Panc1 (cell line): ENCODE results near the gene SLC3A2. TPM values are rescaled to one million over a fixed set of nuclear protein-coding genes. Genes with fewer than 3 reads are reported as not detected.
"Not testable (repeated sequence)": the region's sequence is repeated elsewhere in the genome, so short reads cannot be mapped to it uniquely, and the experiment has no call there.

ENCODE experiments used
- ATAC-seq: fragments of 200-7000 bp; cut with Tn5 transposase; 2 replicates; pipeline ENCODE4 v1.9.1; 2020; ENCODE audit warnings: mild to moderate bottlenecking, moderate library complexity
- BruUV-seq: library from RNA; stranded (reverse); fragments of 400-500 nt; replicated peaks from 2 replicates; lab custom pipeline; 2021; lab: Mats Ljungman, UMichigan
- CTCF ChIA-PET: fragments of 300-600 bp; sonication (Branson Sonifier 250); formaldehyde crosslinking; loops from one replicate; lab custom pipeline; 2022; ENCODE audit warnings: antibody characterized with exemption; lab: Charles Lee
- POLR2A ChIA-PET: fragments of 300-600 bp; sonication (Branson Sonifier 250); formaldehyde crosslinking; loops from one replicate; lab custom pipeline; 2022; ENCODE audit warnings: antibody characterized with exemption; lab: Charles Lee
- DNase-seq: peaks from one replicate; pipeline ENCODE4 v3.0.0-alpha.2; 2010; ENCODE audit warnings: low read depth, low spot score
- H3K27ac ChIP-seq: 2 replicates; pipeline ENCODE4 v1.5.1; 2011; ENCODE audit warnings: mild to moderate bottlenecking, low read length, inconsistent platforms
- H3K27me3 ChIP-seq: fragments of 200-500 bp; sonication (Bioruptor generic); 2 replicates; pipeline ENCODE4 v1.6.0; 2014; ENCODE audit warnings: low read length, inconsistent platforms; ENCODE audit not compliant: control insufficient read depth, insufficient read depth
- H3K36me3 ChIP-seq: fragments of 200-500 bp; sonication (Bioruptor generic); 2 replicates; pipeline ENCODE4 v1.5.1; 2014; ENCODE audit warnings: inconsistent platforms, mild to moderate bottlenecking, low read length, moderate library complexity; ENCODE audit not compliant: control insufficient read depth, insufficient read depth
- H3K4me1 ChIP-seq: 2 replicates; pipeline ENCODE4 v1.5.1; 2011; ENCODE audit warnings: inconsistent platforms, mild to moderate bottlenecking, low read length, moderate library complexity; ENCODE audit not compliant: control insufficient read depth, insufficient read depth
- H3K4me3 ChIP-seq, 2 experiments: 2 replicates each; pipeline ENCODE4 v1.5.1; 2011 to 2012; ENCODE audit warnings: low read depth in 2 of 2, low read length in 2 of 2, mild to moderate bottlenecking in 2 of 2, inconsistent platforms in 1 of 2, moderate library complexity in 1 of 2
- H3K9me3 ChIP-seq: fragments of 200-500 bp; sonication (Bioruptor generic); 2 replicates; pipeline ENCODE4 v1.5.1; 2014; ENCODE audit warnings: low read depth, mild to moderate bottlenecking, inconsistent platforms, low read length, moderate library complexity; ENCODE audit not compliant: control insufficient read depth, insufficient read depth
- POLR2AphosphoS5 ChIP-seq: IDR thresholded peaks from 2 replicates; pipeline ENCODE4 v1.6.1; 2012; ENCODE audit warnings: mild to moderate bottlenecking, low read depth, low read length, moderate library complexity
- SIN3A ChIP-seq: IDR thresholded peaks from 2 replicates; pipeline ENCODE4 v1.6.1; 2012; ENCODE audit warnings: low read depth, mild to moderate bottlenecking, low read length, moderate library complexity, borderline replicate concordance; ENCODE audit not compliant: insufficient read depth
- TCF7L2 ChIP-seq: IDR thresholded peaks from 2 replicates; pipeline ENCODE4 v1.6.1; 2011; ENCODE audit warnings: mild to moderate bottlenecking, low read depth, low read length, inconsistent platforms
- in situ Hi-C: cut with HindIII; loops from 2 replicates; pipeline ENCODE4 v1.10.0; 2016; ENCODE audit warnings: low sequenced_read_pairs, low pct_unique_long_range_greater_than_20kb
- intact Hi-C: fragments of 100-400 bp; cut with micrococcal nuclease; formaldehyde crosslinking; loops from one replicate; pipeline ENCODE4 v1.10.0; 2022; ENCODE audit not compliant: unreplicated experiment
- total RNA-seq: library from RNA; stranded (reverse); gene quantifications from one replicate; pipeline ENCODE4 v1.2.1, GENCODE V29; 2021; ENCODE audit not compliant: unreplicated experiment
- TF ChIP-seq, protein P1 (sequence below): fragments of 450-650 bp; IDR thresholded peaks from 2 replicates; pipeline ENCODE4 v1.5.1; 2017; ENCODE audit warnings: mild to moderate bottlenecking
- TF ChIP-seq, protein P2 (sequence below), 2 experiments: IDR thresholded peaks; 2 replicates each; pipeline ENCODE4 v1.6.1; 2011 to 2012; ENCODE audit warnings: low read depth in 2 of 2, control low read depth in 1 of 2, low read length in 1 of 2, mild to moderate bottlenecking in 1 of 2, moderate library complexity in 1 of 2; ENCODE audit not compliant: insufficient read depth in 1 of 2

SLC3A2 gene
- total RNA-seq, 1 experiment from 2014 or later = 184 TPM

DNA sequence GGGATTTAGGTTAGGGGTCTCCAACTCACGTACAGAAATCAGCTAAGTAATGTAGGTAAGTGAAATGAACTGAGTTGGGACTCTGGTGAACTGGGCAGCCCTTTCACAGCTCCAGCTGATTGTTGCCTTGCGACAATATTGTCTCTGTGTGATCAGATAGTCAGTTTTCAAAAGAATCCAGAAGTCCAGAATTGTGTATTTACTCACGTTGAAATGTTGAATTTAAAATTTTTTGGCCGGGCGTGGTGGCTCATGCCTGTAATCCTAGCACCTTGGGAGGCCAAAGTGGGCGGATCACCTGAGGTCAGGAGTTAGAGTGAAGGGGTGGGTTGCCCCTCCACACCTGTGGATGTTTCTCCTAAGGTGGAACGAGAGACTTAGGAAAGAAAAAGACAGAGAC lies 22.5 kb upstream of the SLC3A2 start:
- peak overlapping the region; percentile 99 for H3K27ac ChIP-seq
- ATAC-seq (no peak), DNase-seq (no peak)
- H3K9me3 ChIP-seq = no peaks in the 10 kb centered on the region
- H3K27me3 ChIP-seq = no peaks in the 10 kb centered on the region
- ChIA-PET POLR2A (interaction anchor here (0.7 to 0.9 kb wide), 2 partner anchors 17 to 31 kb away, joined by 4 to 23 read pairs; no protein-coding TSS in a partner anchor), CTCF (no interaction called here)
- H3K36me3 ChIP-seq = peaks cover 21% of the 10 kb centered on the region
- intact Hi-C loops (no loop called here), in situ Hi-C loops (no loop called here)
- H3K4me3 ChIP-seq = peak overlapping the region; percentile 71 to 99
- no TSS peak for BruUV-seq
- no peak for TF ChIP-seq TCF7L2
- TF ChIP-seq, protein P1, sequence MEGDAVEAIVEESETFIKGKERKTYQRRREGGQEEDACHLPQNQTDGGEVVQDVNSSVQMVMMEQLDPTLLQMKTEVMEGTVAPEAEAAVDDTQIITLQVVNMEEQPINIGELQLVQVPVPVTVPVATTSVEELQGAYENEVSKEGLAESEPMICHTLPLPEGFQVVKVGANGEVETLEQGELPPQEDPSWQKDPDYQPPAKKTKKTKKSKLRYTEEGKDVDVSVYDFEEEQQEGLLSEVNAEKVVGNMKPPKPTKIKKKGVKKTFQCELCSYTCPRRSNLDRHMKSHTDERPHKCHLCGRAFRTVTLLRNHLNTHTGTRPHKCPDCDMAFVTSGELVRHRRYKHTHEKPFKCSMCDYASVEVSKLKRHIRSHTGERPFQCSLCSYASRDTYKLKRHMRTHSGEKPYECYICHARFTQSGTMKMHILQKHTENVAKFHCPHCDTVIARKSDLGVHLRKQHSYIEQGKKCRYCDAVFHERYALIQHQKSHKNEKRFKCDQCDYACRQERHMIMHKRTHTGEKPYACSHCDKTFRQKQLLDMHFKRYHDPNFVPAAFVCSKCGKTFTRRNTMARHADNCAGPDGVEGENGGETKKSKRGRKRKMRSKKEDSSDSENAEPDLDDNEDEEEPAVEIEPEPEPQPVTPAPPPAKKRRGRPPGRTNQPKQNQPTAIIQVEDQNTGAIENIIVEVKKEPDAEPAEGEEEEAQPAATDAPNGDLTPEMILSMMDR = no peak
- TF ChIP-seq SIN3A = no peak
- TF ChIP-seq, protein P2, sequence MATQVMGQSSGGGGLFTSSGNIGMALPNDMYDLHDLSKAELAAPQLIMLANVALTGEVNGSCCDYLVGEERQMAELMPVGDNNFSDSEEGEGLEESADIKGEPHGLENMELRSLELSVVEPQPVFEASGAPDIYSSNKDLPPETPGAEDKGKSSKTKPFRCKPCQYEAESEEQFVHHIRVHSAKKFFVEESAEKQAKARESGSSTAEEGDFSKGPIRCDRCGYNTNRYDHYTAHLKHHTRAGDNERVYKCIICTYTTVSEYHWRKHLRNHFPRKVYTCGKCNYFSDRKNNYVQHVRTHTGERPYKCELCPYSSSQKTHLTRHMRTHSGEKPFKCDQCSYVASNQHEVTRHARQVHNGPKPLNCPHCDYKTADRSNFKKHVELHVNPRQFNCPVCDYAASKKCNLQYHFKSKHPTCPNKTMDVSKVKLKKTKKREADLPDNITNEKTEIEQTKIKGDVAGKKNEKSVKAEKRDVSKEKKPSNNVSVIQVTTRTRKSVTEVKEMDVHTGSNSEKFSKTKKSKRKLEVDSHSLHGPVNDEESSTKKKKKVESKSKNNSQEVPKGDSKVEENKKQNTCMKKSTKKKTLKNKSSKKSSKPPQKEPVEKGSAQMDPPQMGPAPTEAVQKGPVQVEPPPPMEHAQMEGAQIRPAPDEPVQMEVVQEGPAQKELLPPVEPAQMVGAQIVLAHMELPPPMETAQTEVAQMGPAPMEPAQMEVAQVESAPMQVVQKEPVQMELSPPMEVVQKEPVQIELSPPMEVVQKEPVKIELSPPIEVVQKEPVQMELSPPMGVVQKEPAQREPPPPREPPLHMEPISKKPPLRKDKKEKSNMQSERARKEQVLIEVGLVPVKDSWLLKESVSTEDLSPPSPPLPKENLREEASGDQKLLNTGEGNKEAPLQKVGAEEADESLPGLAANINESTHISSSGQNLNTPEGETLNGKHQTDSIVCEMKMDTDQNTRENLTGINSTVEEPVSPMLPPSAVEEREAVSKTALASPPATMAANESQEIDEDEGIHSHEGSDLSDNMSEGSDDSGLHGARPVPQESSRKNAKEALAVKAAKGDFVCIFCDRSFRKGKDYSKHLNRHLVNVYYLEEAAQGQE (IDR thresholded peaks at IDR 0.05; ENCODE audit: insufficient read depth in 1 of 2, low read depth in 2 of 2, low read length in 1 of 2) = no peak
- TF ChIP-seq POLR2AphosphoS5 = no peak
- H3K4me1 ChIP-seq = peaks cover 26% of the 10 kb centered on the region

DNA sequence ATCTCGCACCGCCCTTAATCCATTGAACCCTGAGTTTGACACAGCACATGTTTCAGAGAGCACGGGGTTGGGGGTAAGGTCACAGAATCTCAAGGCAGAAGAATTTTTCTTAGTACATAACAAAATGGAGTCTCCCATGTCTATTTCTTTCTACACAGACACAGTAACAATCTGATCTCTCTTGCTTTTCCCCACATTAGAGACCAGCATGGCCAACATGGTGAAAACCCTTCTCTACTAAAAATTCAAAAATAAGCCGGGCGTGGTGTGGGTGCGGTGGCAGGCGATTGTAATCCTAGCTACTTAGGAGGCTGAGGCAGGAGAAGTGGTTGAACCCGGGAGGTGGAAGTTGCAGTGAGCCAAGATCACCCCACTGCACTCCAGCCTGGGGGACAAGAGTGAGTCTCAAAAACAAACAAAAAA lies 21.4 kb upstream of the SLC3A2 start:
- H3K4me3 ChIP-seq, H3K9me3 ChIP-seq, H3K27me3 ChIP-seq, POLR2A ChIA-PET, DNase-seq, in situ Hi-C loops, CTCF ChIA-PET, H3K27ac ChIP-seq, intact Hi-C loops, BruUV-seq, H3K36me3 ChIP-seq, ATAC-seq: not testable (repeated sequence)
- H3K4me1 ChIP-seq = peaks cover 17% of the 10 kb centered on the region

DNA sequence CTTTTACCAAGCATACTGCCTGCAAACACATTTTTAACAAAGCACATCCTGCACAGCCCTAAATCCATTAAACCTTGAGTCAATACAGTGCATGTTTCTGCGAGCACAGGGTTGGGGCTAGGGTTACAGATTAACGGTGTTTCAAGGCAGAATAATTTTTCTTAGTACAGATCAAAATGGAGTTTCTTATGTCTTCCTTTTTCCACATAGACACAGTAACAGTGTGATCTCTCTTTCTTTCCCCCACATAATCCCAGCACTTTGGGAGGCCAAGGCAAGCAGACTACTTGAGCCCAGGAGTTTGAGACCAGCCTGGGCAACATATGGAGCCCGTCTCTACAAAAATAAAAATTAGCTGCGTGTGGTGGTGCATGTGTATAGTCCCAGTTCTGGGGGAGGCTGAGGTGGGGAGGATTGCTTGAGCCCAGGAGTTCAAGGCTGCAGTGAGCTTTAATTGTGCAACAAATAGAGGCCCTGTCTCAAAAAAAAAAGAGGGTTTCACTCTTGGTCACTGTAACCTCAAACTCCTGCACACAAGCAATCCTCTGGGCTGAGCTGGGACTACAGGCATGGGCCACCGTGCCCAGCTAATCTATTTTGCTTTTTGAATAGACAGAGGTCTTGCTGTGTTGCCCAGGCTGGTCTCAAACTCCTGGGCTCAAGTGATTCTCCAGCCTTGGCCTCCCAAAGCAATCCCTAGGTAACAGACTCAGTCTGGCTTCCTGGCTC lies 19.7 kb upstream of the SLC3A2 start:
- Histone ChIP-seq H3K4me1 (peaks cover 17% of the 10 kb centered on the region), H3K9me3 (no peaks in the 10 kb centered on the region), H3K4me3 (no peak overlapping the region), H3K36me3 (no peaks in the 10 kb centered on the region; the same call in 1 of the 2 replicates), H3K27me3 (no peaks in the 10 kb centered on the region), H3K27ac (no peak overlapping the region)
- CTCF ChIA-PET = interaction anchor here (0.6 to 0.7 kb wide), 2 partner anchors 125 to 179 kb away, joined by 3 to 4 read pairs; no protein-coding TSS in a partner anchor
- no peak for DNase-seq
- POLR2A ChIA-PET = interaction anchor here (0.6 to 0.8 kb wide), 4 partner anchors 83 to 889 kb away, joined by 3 to 11 read pairs (median 7); partner anchors contain the start of genes C11orf98 and CSKMT
- TF ChIP-seq, protein P2 (IDR thresholded peaks at IDR 0.05; ENCODE audit: insufficient read depth in 1 of 2, low read depth in 2 of 2, low read length in 1 of 2) = no peak
- no peak for ATAC-seq
- in situ Hi-C loops (no loop called here), intact Hi-C loops (no loop called here)
- no TSS peak for BruUV-seq

DNA sequence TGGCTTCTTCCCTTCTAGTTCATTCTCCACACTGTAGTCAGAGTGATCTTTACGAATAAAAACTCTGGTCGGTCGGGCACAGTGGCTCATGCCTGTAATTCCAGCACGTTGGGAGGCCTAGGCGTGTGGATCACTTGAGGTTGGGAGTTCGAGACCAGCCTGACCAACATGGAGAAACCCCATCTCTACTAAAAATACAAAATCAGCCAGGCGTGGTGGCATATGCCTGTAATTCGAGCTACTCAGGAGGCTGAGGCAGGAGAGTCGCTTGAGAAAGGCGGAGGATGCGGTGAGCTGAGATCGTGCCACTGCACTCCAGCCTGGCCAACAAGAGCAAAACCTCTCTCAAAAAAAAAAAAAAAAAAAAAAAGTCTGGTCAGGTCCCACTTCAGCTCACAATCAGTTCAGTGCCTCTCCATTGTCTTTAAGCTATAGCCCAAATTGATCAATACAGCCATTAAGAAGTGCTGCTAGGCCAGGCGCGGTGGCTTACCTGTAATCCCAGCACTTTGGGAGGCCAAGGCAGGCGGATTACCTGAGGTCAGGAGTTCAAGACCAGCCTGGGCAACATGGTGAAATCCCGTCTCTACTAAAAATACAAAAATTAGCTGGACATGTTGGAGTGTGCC lies 19.0 kb upstream of the SLC3A2 start:
- H3K4me1 ChIP-seq = peaks cover 17% of the 10 kb centered on the region
- ATAC-seq, DNase-seq, in situ Hi-C loops, H3K27me3 ChIP-seq, BruUV-seq, H3K36me3 ChIP-seq, H3K4me3 ChIP-seq, H3K9me3 ChIP-seq, H3K27ac ChIP-seq: not testable (repeated sequence)
- CTCF ChIA-PET = interaction anchor here (0.6 to 0.7 kb wide), 3 partner anchors 75 to 180 kb away, joined by 3 to 7 read pairs (median 4); no protein-coding TSS in a partner anchor
- intact Hi-C loops = loop anchor here (2.0 kb wide), 1 partner anchor 75 kb away; the partner anchor contains the start of gene TMEM179B
- POLR2A ChIA-PET = interaction anchor here (0.6 to 1.0 kb wide), 6 partner anchors 20 to 1114 kb away, joined by 3 to 20 read pairs (median 9); partner anchors contain the start of genes C11orf98 and CSKMT
